ENCODE results near the gene FOXN1.

FOXN1 gene

GRCh38 chr17:28478712-28479615, 27.2 kb upstream of the FOXN1 start:
- Histone ChIP-seq H3K9me3 (ENCODE audit: control insufficient read depth in 1 of 2, low read length in 2 of 2) (no peaks in the 10 kb centered on the region), H3K4me3 (ENCODE audit: low read depth in 1 of 2, low read length in 2 of 2) (no peak overlapping the region), H3K36me3 (ENCODE audit: control insufficient read depth in 1 of 2, insufficient read depth in 2 of 2, low read length in 2 of 2) (no peaks in the 10 kb centered on the region), H3K4me1 (ENCODE audit: control insufficient read depth in 1 of 2, insufficient read depth in 2 of 2, low read length in 2 of 2) (peaks cover 0 to 6% of the 10 kb centered on the region in 2 donors), H3K27ac (ENCODE audit: low read length) (no peak overlapping the region), H3K27me3 (ENCODE audit: low read depth, low read length) (no peaks in the 10 kb centered on the region)

DNA sequence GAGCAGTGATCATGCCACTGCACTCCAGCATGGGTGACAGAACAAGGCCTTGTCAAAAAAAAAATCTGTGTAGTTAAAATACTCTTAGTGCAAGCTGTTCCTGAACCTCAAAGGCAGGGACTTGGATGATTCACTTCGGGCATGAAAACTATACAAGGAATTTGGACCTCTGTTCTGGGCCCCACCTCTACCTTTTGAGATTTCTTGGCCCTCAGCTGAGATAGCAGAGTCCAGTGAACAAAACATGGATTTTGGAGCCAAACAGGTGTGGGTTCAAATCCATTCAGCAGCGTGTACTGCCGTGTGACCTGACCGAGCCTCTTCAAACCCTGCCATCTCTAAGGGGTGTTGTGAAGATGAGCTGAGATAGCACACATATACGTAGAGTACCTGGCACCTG, 25.9 kb upstream of the FOXN1 start:
- Histone ChIP-seq H3K4me3 (ENCODE audit: low read depth in 1 of 2, low read length in 2 of 2) (no peak overlapping the region), H3K9me3 (ENCODE audit: control insufficient read depth in 1 of 2, low read length in 2 of 2) (no peaks in the 10 kb centered on the region), H3K27ac (ENCODE audit: low read length) (peak overlapping the region; percentile 48), H3K27me3 (ENCODE audit: low read depth, low read length) (no peaks in the 10 kb centered on the region), H3K4me1 (ENCODE audit: control insufficient read depth in 1 of 2, insufficient read depth in 2 of 2, low read length in 2 of 2) (peaks cover 0 to 4% of the 10 kb centered on the region in 2 donors), H3K36me3 (ENCODE audit: control insufficient read depth in 1 of 2, insufficient read depth in 2 of 2, low read length in 2 of 2) (no peaks in the 10 kb centered on the region)

DNA sequence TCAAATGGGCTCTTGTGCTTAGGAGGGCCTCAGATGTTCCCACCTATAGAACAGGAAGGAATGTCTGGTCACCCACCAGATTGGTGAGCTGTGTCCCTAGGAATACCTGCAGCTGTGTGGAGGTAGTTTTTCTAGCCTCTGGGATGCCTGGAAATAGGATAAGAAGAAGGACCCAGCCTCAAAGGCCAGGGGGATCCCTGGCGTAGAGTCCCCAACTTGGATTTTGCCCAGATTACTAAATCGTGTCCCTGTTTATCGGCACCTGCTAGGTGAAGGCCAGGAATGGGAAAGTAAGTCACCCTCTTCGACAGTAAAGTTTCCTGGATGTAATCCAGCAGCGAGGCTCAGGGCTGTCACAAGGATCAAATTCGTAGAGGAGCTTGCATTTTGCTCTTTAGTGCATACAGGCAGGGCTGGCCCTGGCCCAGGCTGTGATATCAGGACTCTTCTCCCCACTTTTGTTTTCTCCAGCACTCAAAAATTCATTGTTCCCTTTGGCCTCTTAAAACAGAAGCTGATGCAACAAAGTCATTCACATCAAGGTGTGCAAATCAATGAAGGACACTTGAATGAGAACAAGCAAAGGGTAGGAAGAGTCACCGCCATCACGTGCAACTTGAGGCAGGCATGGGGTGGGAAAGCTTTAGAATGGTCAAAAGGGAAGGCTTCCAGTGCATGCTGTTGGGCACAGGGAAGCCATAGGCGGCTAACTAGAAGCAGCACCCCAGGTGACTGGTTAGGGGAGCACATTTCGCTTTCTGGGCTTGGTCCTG, 25.2 kb upstream of the FOXN1 start:
- Histone ChIP-seq H3K4me1 (ENCODE audit: control insufficient read depth in 1 of 2, insufficient read depth in 2 of 2, low read length in 2 of 2) (no peaks in the 10 kb centered on the region), H3K4me3 (ENCODE audit: low read depth in 1 of 2, low read length in 2 of 2) (no peak overlapping the region), H3K9me3 (ENCODE audit: control insufficient read depth in 1 of 2, low read length in 2 of 2) (no peaks in the 10 kb centered on the region), H3K27ac (ENCODE audit: low read length) (peak overlapping the region; percentile 48), H3K27me3 (ENCODE audit: low read depth, low read length) (no peaks in the 10 kb centered on the region), H3K36me3 (ENCODE audit: control insufficient read depth in 1 of 2, insufficient read depth in 2 of 2, low read length in 2 of 2) (no peaks in the 10 kb centered on the region)

GRCh38 chr17:28482551-28483199, 23.5 kb upstream of the FOXN1 start:
- Histone ChIP-seq H3K4me1 (ENCODE audit: control insufficient read depth in 1 of 2, insufficient read depth in 2 of 2, low read length in 2 of 2) (no peaks in the 10 kb centered on the region), H3K9me3 (ENCODE audit: control insufficient read depth in 1 of 2, low read length in 2 of 2) (no peaks in the 10 kb centered on the region), H3K27me3 (ENCODE audit: low read depth, low read length) (no peaks in the 10 kb centered on the region), H3K36me3 (ENCODE audit: control insufficient read depth in 1 of 2, insufficient read depth in 2 of 2, low read length in 2 of 2) (no peaks in the 10 kb centered on the region), H3K27ac (ENCODE audit: low read length) (no peak overlapping the region), H3K4me3 (ENCODE audit: low read depth in 1 of 2, low read length in 2 of 2) (no peak overlapping the region)

DNA sequence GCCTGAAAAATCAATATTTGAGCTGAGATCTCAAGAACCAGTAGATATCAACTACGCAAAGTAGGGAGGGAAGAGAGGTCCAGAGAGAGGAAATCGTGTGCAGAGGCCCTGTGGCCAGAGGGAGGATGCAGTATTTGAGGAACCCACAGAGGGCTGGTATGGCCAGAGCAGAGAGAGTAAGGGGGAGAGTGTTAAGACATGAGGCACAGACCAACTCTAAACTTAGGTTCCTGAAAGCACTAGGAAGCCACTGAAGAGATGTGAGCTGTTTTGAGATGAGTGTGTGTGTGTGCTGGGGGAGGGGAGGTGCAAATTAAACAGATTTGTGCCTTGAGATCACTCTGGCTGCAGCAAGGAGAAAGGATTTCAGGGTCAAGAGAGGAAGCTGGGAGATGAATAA, 21.9 kb upstream of the FOXN1 start:
- no peaks in the 10 kb centered on the region for H3K4me1 ChIP-seq (ENCODE audit: control insufficient read depth in 1 of 2, insufficient read depth in 2 of 2, low read length in 2 of 2)
- no peaks in the 10 kb centered on the region for H3K36me3 ChIP-seq (ENCODE audit: control insufficient read depth in 1 of 2, insufficient read depth in 2 of 2, low read length in 2 of 2)
- no peaks in the 10 kb centered on the region for H3K27me3 ChIP-seq (ENCODE audit: low read depth, low read length)
- H3K9me3 ChIP-seq (ENCODE audit: control insufficient read depth in 1 of 2, low read length in 2 of 2), result no peaks in the 10 kb centered on the region
- no peak overlapping the region for H3K27ac ChIP-seq (ENCODE audit: low read length)
- no peak overlapping the region for H3K4me3 ChIP-seq (ENCODE audit: low read depth in 1 of 2, low read length in 2 of 2)

DNA sequence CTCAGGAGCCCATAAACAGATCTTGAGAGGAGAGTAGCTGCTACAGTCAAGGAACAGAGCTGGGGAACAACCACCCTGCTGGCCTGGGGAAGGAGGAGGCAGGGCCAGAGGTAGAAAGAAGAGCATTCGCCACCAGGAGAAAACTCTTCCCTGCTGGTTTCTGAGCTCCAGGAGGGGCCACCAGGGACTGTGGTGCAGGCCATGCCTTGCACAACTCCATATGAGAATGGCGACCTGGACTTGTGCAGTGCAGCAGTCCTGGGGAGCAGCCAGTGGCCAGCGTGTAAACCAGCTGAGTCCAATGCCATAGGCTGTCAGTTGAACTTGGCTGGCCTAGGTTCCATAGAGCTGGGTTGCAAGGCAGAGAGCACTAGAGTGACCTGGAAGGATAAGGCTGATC, 21.1 kb upstream of the FOXN1 start:
- no peak overlapping the region for H3K4me3 ChIP-seq (ENCODE audit: low read depth in 1 of 2, low read length in 2 of 2)
- no peak overlapping the region for H3K27ac ChIP-seq (ENCODE audit: low read length)
- H3K27me3 ChIP-seq (ENCODE audit: low read depth, low read length), result no peaks in the 10 kb centered on the region
- H3K4me1 ChIP-seq (ENCODE audit: control insufficient read depth in 1 of 2, insufficient read depth in 2 of 2, low read length in 2 of 2), result no peaks in the 10 kb centered on the region
- no peaks in the 10 kb centered on the region for H3K36me3 ChIP-seq (ENCODE audit: control insufficient read depth in 1 of 2, insufficient read depth in 2 of 2, low read length in 2 of 2)
- no peaks in the 10 kb centered on the region for H3K9me3 ChIP-seq (ENCODE audit: control insufficient read depth in 1 of 2, low read length in 2 of 2)

- H3K4me3 ChIP-seq (ENCODE audit: low read depth in 1 of 2, low read length in 2 of 2), result no peak overlapping the region
- H3K9me3 ChIP-seq (ENCODE audit: control insufficient read depth in 1 of 2, low read length in 2 of 2), result no peaks in the 10 kb centered on the region
- no peaks in the 10 kb centered on the region for H3K4me1 ChIP-seq (ENCODE audit: control insufficient read depth in 1 of 2, insufficient read depth in 2 of 2, low read length in 2 of 2)
- no peak overlapping the region for H3K27ac ChIP-seq (ENCODE audit: low read length)
- H3K36me3 ChIP-seq (ENCODE audit: control insufficient read depth in 1 of 2, insufficient read depth in 2 of 2, low read length in 2 of 2), result no peaks in the 10 kb centered on the region
- no peaks in the 10 kb centered on the region for H3K27me3 ChIP-seq (ENCODE audit: low read depth, low read length)
These were observed 18.1 kb upstream of the FOXN1 start for GRCh38 chr17:28487881-28488532.

- Histone ChIP-seq H3K27me3 (ENCODE audit: low read depth, low read length) (no peaks in the 10 kb centered on the region), H3K4me3 (ENCODE audit: low read depth in 1 of 2, low read length in 2 of 2) (no peak overlapping the region), H3K27ac (ENCODE audit: low read length) (no peak overlapping the region)
These were observed 17.4 kb upstream of the FOXN1 start for GRCh38 chr17:28488533-28489276.

GRCh38 chr17:28491286-28491685, 14.9 kb upstream of the FOXN1 start:
- H3K36me3 ChIP-seq (ENCODE audit: control insufficient read depth in 1 of 2, insufficient read depth in 2 of 2, low read length in 2 of 2), result no peaks in the 10 kb centered on the region
- H3K27ac ChIP-seq (ENCODE audit: low read length), result no peak overlapping the region
- no peaks in the 10 kb centered on the region for H3K4me1 ChIP-seq (ENCODE audit: control insufficient read depth in 1 of 2, insufficient read depth in 2 of 2, low read length in 2 of 2)
- no peaks in the 10 kb centered on the region for H3K9me3 ChIP-seq (ENCODE audit: control insufficient read depth in 1 of 2, low read length in 2 of 2)
- H3K4me3 ChIP-seq (ENCODE audit: low read depth in 1 of 2, low read length in 2 of 2), result no peak overlapping the region
- H3K27me3 ChIP-seq (ENCODE audit: low read depth, low read length), result no peaks in the 10 kb centered on the region

More at GRCh38 chr17:28488533-28489276, 17.4 kb upstream of the FOXN1 start:
- Histone ChIP-seq H3K9me3 (ENCODE audit: control insufficient read depth in 1 of 2, low read length in 2 of 2) (no peaks in the 10 kb centered on the region), H3K36me3 (ENCODE audit: control insufficient read depth in 1 of 2, insufficient read depth in 2 of 2, low read length in 2 of 2) (no peaks in the 10 kb centered on the region), H3K4me1 (ENCODE audit: control insufficient read depth in 1 of 2, insufficient read depth in 2 of 2, low read length in 2 of 2) (no peaks in the 10 kb centered on the region)

- no peaks in the 10 kb centered on the region for H3K9me3 ChIP-seq (ENCODE audit: control insufficient read depth in 1 of 2, low read length in 2 of 2)
- H3K36me3 ChIP-seq (ENCODE audit: control insufficient read depth in 1 of 2, insufficient read depth in 2 of 2, low read length in 2 of 2), result no peaks in the 10 kb centered on the region
- H3K27ac ChIP-seq (ENCODE audit: low read length), result no peak overlapping the region
- no peaks in the 10 kb centered on the region for H3K4me1 ChIP-seq (ENCODE audit: control insufficient read depth in 1 of 2, insufficient read depth in 2 of 2, low read length in 2 of 2)
- no peak overlapping the region for H3K4me3 ChIP-seq (ENCODE audit: low read depth in 1 of 2, low read length in 2 of 2)
- H3K27me3 ChIP-seq (ENCODE audit: low read depth, low read length), result no peaks in the 10 kb centered on the region
These were observed 14.3 kb upstream of the FOXN1 start for GRCh38 chr17:28491860-28492259.
